OCI-LY7 (cell line): ENCODE results near the gene GPN1.

Experiments used
- CTCF ChIP-seq: fragments of 200-600 bp; sonication (generic); conservative IDR thresholded peaks from 2 replicates; pipeline ENCODE4 v1.5.1; 2014; ENCODE audit warnings: mild to moderate bottlenecking, antibody characterized with exemption, low read length, moderate library complexity, mixed read lengths
- EZH2phosphoT487 ChIP-seq: fragments of 200-600 bp; sonication (generic); IDR thresholded peaks from 2 replicates; pipeline ENCODE4 v1.6.1; 2018; ENCODE audit warnings: low read depth, borderline replicate concordance, mild to moderate bottlenecking, mixed run types, antibody characterized with exemption, low read length, moderate library complexity, mixed read lengths

- TF ChIP-seq CTCF, result no peak
- no peak for TF ChIP-seq EZH2phosphoT487
Measured at GRCh38 chr2:27647737-27648136, 18.9 kb downstream of the GPN1 start.
